ENCODE results near the gene BBS4.

BBS4 gene

GRCh38 chr15:72758182-72758581, 72.2 kb downstream of the BBS4 start (continued):
- TF ChIP-seq, protein P1, sequence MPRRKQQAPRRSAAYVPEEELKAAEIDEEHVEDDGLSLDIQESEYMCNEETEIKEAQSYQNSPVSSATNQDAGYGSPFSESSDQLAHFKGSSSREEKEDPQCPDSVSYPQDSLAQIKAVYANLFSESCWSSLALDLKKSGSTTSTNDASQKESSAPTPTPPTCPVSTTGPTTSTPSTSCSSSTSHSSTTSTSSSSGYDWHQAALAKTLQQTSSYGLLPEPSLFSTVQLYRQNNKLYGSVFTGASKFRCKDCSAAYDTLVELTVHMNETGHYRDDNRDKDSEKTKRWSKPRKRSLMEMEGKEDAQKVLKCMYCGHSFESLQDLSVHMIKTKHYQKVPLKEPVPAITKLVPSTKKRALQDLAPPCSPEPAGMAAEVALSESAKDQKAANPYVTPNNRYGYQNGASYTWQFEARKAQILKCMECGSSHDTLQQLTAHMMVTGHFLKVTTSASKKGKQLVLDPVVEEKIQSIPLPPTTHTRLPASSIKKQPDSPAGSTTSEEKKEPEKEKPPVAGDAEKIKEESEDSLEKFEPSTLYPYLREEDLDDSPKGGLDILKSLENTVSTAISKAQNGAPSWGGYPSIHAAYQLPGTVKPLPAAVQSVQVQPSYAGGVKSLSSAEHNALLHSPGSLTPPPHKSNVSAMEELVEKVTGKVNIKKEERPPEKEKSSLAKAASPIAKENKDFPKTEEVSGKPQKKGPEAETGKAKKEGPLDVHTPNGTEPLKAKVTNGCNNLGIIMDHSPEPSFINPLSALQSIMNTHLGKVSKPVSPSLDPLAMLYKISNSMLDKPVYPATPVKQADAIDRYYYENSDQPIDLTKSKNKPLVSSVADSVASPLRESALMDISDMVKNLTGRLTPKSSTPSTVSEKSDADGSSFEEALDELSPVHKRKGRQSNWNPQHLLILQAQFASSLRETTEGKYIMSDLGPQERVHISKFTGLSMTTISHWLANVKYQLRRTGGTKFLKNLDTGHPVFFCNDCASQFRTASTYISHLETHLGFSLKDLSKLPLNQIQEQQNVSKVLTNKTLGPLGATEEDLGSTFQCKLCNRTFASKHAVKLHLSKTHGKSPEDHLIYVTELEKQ (tag by site-specific recombination; IDR thresholded peaks at IDR 0.05; ENCODE audit: borderline replicate concordance) = no peak
- no peak for TF ChIP-seq ZNF626 (tag by site-specific recombination; IDR thresholded peaks at IDR 0.05)
- TF ChIP-seq ZBTB7A (tag by site-specific recombination; IDR thresholded peaks at IDR 0.05; ENCODE audit: low read depth) = no peak
- TF ChIP-seq HIC1 (tag by site-specific recombination; IDR thresholded peaks at IDR 0.05) = no peak

DNA sequence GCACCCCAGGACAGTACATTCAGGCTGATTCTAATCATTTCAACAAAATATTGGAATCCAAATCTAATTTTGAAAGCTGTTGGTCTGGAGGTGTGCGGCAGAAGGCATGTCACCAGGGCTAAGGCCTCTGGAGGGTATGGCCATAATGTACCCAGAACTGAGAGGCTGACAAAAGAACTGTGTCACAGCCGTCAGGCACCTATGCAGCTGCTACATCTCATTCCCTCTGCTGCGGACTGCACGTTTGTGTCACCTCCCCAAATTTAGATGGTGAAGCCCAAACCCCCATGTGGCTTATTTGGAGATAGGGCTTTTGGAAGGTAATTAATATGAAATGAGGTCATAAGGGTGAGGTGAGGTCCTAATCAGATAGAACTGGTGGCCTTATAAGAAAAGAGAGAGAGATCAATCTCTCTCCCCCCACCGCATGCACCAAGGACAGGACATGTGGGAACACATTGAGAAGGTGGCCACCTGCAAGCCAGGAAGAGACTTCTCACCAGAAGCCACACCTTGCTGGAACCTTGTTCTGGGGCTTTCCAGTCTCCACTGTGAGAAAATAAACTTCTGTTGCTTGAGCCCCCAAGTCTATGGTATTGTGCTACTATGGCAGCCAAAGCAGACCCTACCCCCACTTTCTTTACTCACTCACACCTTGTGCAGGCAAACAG, 74.7 kb downstream of the BBS4 start:
- CTCF ChIA-PET = no interaction called here

GRCh38 chr15:72764656-72765055, 78.6 kb downstream of the BBS4 start:
- peaks cover 53 to 74% of the 10 kb centered on the region in 2 experiments for H3K36me3 ChIP-seq (ENCODE audit: control insufficient read depth in 2 of 2, insufficient read depth in 1 of 2, low read length in 2 of 2)
- no peak overlapping the region for H3K27ac ChIP-seq (ENCODE audit: extremely low read depth, low read depth, low read length)
- TF ChIP-seq ZNF114 (tag by site-specific recombination; IDR thresholded peaks at IDR 0.05) (no peak), ZBTB21 (tag by site-specific recombination; IDR thresholded peaks at IDR 0.05) (no peak), GFI1B (tag by site-specific recombination; IDR thresholded peaks at IDR 0.05) (no peak), ZNF768 (tag by site-specific recombination; IDR thresholded peaks at IDR 0.05) (no peak), HOXD13 (CRISPR knock-in tag; IDR thresholded peaks at IDR 0.05; ENCODE audit: borderline replicate concordance) (no peak), GLI4 (tag by site-specific recombination; IDR thresholded peaks at IDR 0.05) (no peak)
- TF ChIP-seq, protein P2, sequence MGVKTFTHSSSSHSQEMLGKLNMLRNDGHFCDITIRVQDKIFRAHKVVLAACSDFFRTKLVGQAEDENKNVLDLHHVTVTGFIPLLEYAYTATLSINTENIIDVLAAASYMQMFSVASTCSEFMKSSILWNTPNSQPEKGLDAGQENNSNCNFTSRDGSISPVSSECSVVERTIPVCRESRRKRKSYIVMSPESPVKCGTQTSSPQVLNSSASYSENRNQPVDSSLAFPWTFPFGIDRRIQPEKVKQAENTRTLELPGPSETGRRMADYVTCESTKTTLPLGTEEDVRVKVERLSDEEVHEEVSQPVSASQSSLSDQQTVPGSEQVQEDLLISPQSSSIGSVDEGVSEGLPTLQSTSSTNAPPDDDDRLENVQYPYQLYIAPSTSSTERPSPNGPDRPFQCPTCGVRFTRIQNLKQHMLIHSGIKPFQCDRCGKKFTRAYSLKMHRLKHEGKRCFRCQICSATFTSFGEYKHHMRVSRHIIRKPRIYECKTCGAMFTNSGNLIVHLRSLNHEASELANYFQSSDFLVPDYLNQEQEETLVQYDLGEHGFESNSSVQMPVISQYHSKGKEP (tag by site-specific recombination; IDR thresholded peaks at IDR 0.05) = no peak
- H3K4me3 ChIP-seq (ENCODE audit: low read depth, low read length) = no peak overlapping the region
- no peaks in the 10 kb centered on the region; the same call in 1 of the 2 replicates for H3K9me3 ChIP-seq (ENCODE audit: control insufficient read depth, insufficient read depth, low read depth, low read length)
- no peaks in the 10 kb centered on the region for H3K4me1 ChIP-seq (ENCODE audit: control insufficient read depth, insufficient read depth, low read length)
- CTCF ChIA-PET = interaction anchor here (0.6 to 0.7 kb wide), 3 partner anchors 30 to 317 kb away, joined by 3 to 4 read pairs (median 4); no protein-coding TSS in a partner anchor
- POLR2A ChIA-PET = interaction anchor here (0.7 kb wide), 2 partner anchors 24 to 1154 kb away, joined by 3 to 4 read pairs; no protein-coding TSS in a partner anchor

More for the DNA sequence above, 74.7 kb downstream of the BBS4 start:
- Histone ChIP-seq H3K36me3 (ENCODE audit: control insufficient read depth in 2 of 2, insufficient read depth in 1 of 2, low read length in 2 of 2) (peaks cover 24 to 73% of the 10 kb centered on the region in 2 experiments), H3K4me1 (ENCODE audit: control insufficient read depth, insufficient read depth, low read length) (no peaks in the 10 kb centered on the region), H3K27ac (ENCODE audit: extremely low read depth, low read depth, low read length) (no peak overlapping the region), H3K4me3 (ENCODE audit: low read depth, low read length) (no peak overlapping the region), H3K9me3 (ENCODE audit: control insufficient read depth, insufficient read depth, low read depth, low read length) (no peaks in the 10 kb centered on the region)
- TF ChIP-seq ZNF626 (tag by site-specific recombination; IDR thresholded peaks at IDR 0.05) (no peak), BCL11B (tag by site-specific recombination; IDR thresholded peaks at IDR 0.05; ENCODE audit: low read depth) (no peak), OSR2 (tag by site-specific recombination; IDR thresholded peaks at IDR 0.05) (no peak), SETDB1 (IDR thresholded peaks at IDR 0.05; ENCODE audit: insufficient read length, low read length) (no peak)
- TF ChIP-seq, protein P3, sequence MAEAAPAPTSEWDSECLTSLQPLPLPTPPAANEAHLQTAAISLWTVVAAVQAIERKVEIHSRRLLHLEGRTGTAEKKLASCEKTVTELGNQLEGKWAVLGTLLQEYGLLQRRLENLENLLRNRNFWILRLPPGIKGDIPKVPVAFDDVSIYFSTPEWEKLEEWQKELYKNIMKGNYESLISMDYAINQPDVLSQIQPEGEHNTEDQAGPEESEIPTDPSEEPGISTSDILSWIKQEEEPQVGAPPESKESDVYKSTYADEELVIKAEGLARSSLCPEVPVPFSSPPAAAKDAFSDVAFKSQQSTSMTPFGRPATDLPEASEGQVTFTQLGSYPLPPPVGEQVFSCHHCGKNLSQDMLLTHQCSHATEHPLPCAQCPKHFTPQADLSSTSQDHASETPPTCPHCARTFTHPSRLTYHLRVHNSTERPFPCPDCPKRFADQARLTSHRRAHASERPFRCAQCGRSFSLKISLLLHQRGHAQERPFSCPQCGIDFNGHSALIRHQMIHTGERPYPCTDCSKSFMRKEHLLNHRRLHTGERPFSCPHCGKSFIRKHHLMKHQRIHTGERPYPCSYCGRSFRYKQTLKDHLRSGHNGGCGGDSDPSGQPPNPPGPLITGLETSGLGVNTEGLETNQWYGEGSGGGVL (tag by site-specific recombination; IDR thresholded peaks at IDR 0.05) = no peak
- POLR2A ChIA-PET = no interaction called here
